ENCODE data around the gene MCL1. TPM values are rescaled to one million over a fixed set of nuclear protein-coding genes. Genes with fewer than 3 reads are reported as not detected.
"Not testable (repeated sequence)": the region's sequence is repeated elsewhere in the genome, so short reads cannot be mapped to it uniquely, and the experiment has no call there.

Gene MCL1
- total RNA-seq: 100 to 1,000 TPM; 228 to 237 (median 236) TPM

GRCh38 chr1:150579110-150579944 lies at the start of gene MCL1:
Gene MCL1 (minus strand): TSS chr1:150579610. CDS start chr1:150579530, 80 bp downstream.
- Mint-ChIP-seq H3K27me3 (ENCODE audit: low read depth) (no peaks in the 10 kb centered on the region), H3K4me3 (peak within 1 kb of the TSS; percentile 97), H3K36me3 (ENCODE audit: insufficient read depth) (peaks cover 46% of the 10 kb centered on the region), H3K4me1 (ENCODE audit: low read depth) (peaks cover 29% of the 10 kb centered on the region), H3K9me3 (no peaks in the 10 kb centered on the region)
- DNase-seq (peak; percentile 80), ATAC-seq (peak; percentile 87)

DNA sequence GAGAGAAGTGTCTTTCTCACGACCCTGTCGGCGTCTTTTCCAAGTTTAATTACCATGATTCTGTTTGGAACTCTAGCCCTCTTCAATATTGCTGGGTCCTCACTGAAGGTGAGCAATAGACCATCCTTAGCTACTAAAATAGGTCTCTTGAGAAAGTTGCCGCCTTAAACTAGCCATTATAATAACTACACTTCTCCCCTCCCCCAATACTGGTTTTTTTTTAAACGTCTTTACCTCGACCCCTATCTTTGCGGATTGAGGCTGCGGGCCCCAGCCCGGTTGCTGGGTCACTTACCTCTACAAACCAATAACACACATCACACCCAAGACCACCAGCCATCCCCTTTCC lies 49.3 kb upstream of the MCL1 start:
- Mint-ChIP-seq H3K27me3 (ENCODE audit: low read depth) (no peaks in the 10 kb centered on the region), H3K9me3 (no peaks in the 10 kb centered on the region), H3K4me1 (ENCODE audit: low read depth) (peaks cover 34% of the 10 kb centered on the region), H3K36me3 (ENCODE audit: insufficient read depth) (peaks cover 31% of the 10 kb centered on the region), H3K4me3 (no peak overlapping the region)
- no peak for DNase-seq
- ATAC-seq: no peak

DNA sequence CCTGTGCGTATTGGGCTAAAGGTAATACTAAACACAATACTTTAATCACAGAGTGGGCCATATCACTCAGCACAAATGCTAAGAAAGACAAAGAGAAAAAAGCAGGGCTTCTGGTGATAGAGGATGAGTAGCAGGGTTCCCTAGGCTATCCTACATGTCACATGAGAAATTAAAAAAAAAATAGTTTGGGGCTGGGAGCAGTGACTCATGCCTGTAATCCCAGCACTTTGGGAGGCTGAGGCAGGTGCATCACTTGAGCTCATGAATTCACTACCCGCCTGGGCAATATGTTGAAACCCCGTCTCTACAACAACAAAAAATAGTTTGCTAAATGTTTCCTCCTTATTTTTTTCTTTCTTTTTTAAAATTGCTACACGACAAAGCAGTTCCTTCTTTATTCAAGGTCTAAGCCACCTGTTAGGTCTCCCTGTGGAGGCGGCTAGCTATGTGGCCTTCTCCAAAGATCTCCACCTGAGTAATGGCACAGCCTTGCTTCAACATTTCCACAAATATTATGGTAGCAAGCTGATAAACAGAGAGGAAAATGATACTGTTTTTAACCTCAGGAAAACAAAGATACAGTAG lies 48.5 kb upstream of the MCL1 start:
- Mint-ChIP-seq H3K4me1 (ENCODE audit: low read depth) (peaks cover 40% of the 10 kb centered on the region), H3K27me3 (ENCODE audit: low read depth) (no peaks in the 10 kb centered on the region), H3K9me3 (no peaks in the 10 kb centered on the region), H3K4me3 (no peak overlapping the region), H3K36me3 (ENCODE audit: insufficient read depth) (peaks cover 36% of the 10 kb centered on the region)
- no peak for ATAC-seq
- DNase-seq: no peak

DNA sequence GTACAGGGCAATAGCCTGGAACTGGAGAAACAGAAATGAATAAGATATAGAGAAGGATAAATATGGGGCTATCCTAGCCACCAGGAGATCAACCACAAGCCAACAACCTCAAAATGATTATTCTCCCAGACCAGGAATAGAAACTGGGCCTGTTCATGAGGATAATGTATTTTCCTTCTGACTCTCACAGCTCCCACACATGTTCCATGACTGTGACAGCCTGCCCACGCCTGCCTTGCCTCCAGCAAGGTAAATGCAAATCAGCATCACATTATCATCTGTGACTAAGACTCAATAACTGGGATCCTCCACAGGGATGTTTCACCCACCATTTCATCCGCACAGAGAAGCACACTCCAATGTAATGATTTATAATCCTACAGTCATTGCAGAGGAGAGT lies 46.7 kb upstream of the MCL1 start:
- no peak for DNase-seq
- peaks cover 43% of the 10 kb centered on the region for H3K36me3 Mint-ChIP-seq (ENCODE audit: insufficient read depth)
- no peak for ATAC-seq
- no peaks in the 10 kb centered on the region for H3K9me3 Mint-ChIP-seq
- no peaks in the 10 kb centered on the region for H3K27me3 Mint-ChIP-seq (ENCODE audit: low read depth)
- H3K4me1 Mint-ChIP-seq (ENCODE audit: low read depth): peaks cover 56% of the 10 kb centered on the region
- no peak overlapping the region for H3K4me3 Mint-ChIP-seq

DNA sequence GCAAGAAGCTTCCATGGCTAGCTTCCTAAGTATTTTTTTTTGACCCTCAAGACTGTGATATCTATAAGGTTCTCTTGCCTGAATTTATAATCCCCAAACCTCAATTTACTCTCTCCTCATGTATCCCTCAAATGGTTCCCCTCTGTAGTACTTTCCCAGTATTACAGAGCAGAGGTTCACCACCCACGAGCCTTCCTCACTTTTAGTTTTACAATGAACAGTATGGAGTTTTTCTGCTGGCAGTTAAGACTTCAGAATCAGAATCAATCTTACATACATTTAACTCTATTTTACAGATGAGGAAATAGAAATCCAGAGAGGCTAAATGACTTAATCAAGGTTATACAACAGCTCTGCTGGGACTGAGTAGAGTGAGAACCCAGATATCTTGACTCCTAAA lies 45.1 kb upstream of the MCL1 start:
- not testable (repeated sequence) for H3K27me3 Mint-ChIP-seq (ENCODE audit: low read depth); DNase-seq; H3K9me3 Mint-ChIP-seq; ATAC-seq
- H3K36me3 Mint-ChIP-seq (ENCODE audit: insufficient read depth): peaks cover 51% of the 10 kb centered on the region
- H3K4me3 Mint-ChIP-seq: peak overlapping the region; percentile 59
- peaks cover 70% of the 10 kb centered on the region for H3K4me1 Mint-ChIP-seq (ENCODE audit: low read depth)

GRCh38 chr1:150624134-150624533 lies 44.7 kb upstream of the MCL1 start:
- DNase-seq; ATAC-seq; H3K27me3 Mint-ChIP-seq (ENCODE audit: low read depth); H3K9me3 Mint-ChIP-seq; H3K4me3 Mint-ChIP-seq: not testable (repeated sequence)
- Mint-ChIP-seq H3K36me3 (ENCODE audit: insufficient read depth) (peaks cover 55% of the 10 kb centered on the region), H3K4me1 (ENCODE audit: low read depth) (peaks cover 74% of the 10 kb centered on the region)

DNA sequence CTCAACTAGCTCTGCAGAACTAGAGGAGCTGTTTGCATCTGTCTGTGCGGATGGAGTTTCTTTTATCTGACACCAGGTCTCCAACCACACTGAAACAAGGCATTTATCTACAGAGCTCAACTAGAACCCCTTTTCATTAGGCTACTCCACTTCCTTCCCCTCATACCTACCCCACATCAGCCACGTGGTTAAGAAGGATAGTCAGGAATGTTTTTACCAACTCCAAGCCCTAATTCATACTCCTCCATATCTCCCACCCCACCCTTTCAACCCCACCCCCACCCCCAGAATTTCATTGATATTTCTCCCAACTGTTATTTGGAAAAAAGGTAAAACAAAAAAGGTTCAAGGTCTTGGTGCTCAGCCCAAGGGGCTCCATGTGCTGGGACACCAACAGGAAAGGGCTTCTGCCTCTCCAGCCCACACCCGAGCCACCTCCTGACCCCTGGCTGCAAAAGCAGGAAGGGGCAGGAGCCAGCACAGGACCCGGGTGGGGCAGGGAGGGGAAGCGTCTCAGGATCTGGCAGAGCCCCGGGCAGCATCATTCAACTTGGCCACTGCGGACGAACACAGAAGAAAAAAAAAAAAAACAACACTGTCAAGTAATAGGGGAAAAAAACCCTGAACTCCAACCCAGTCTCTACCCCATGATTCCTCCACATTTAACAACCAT lies 43.0 kb upstream of the MCL1 start:
- H3K36me3 Mint-ChIP-seq (ENCODE audit: insufficient read depth): peaks cover 52% of the 10 kb centered on the region
- peaks cover 70% of the 10 kb centered on the region for H3K4me1 Mint-ChIP-seq (ENCODE audit: low read depth)
- H3K4me3 Mint-ChIP-seq: no peak overlapping the region
- no peak for ATAC-seq
- H3K27me3 Mint-ChIP-seq (ENCODE audit: low read depth): no peaks in the 10 kb centered on the region
- no peak for DNase-seq
- no peaks in the 10 kb centered on the region for H3K9me3 Mint-ChIP-seq

DNA sequence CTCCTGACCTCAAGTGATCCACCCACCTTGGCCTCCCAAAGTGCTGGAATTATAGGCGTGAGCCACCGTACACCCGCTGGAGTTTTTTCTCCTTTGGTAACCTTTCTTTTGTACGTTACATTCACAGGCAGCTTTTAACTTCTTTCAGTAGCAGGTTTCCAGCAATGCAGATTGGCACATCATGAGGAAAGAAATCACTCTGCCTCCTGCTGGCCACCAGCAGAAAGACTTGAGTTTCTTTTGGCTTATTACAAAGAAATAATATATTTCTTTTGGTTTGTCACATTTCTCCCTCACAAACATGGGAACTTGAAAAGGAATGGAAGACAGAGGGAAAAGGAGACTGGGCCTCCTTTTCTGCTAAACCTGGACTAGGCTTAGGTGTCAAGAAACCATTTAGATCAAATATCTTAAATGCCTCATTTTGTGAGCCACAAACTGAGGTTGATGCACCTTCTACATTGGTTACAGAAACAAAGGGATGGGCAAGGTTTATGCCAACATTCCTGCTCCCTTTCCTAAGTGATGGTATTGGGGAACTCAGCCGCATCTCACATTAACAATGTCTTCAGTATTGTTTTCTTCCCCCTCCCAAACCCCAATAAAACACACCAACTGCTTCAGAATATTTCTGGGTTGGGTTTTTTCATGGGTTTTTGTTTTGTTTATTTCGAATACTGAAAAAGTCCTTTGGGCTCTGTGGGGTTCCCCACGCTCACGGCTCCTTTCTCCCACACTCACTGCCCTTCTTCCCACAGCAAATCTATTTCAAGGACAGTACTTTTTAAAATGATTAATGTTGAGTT lies 42.3 kb upstream of the MCL1 start:
- Mint-ChIP-seq H3K36me3 (ENCODE audit: insufficient read depth) (peaks cover 50% of the 10 kb centered on the region), H3K27me3 (ENCODE audit: low read depth) (no peaks in the 10 kb centered on the region), H3K4me1 (ENCODE audit: low read depth) (peaks cover 68% of the 10 kb centered on the region), H3K9me3 (no peaks in the 10 kb centered on the region), H3K4me3 (peak overlapping the region; percentile 50)
- DNase-seq: peak; percentile 62
- ATAC-seq: peak; percentile 32 to 51

DNA sequence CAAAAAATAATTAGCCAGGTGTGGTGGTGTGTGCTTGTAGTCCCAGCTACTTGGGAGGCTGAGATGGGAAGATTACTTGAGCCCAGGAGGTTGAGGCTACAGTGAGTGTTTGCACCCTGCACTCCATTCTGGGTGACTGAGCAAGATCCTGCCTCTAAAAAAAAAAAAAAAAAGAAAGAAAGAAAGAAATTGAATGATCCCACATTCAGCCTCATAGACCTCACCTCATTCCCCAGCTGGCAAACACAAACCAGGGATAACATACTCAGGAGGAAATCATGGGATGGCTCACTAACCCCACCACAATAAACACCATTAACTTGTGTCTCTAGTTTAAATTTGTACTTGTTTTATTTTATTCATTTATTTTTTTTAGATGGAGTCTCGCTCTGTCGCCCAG lies 41.5 kb upstream of the MCL1 start:
- ATAC-seq (no peak), DNase-seq (no peak)
- Mint-ChIP-seq H3K4me3 (no peak overlapping the region), H3K9me3 (no peaks in the 10 kb centered on the region), H3K36me3 (ENCODE audit: insufficient read depth) (peaks cover 52% of the 10 kb centered on the region), H3K27me3 (ENCODE audit: low read depth) (no peaks in the 10 kb centered on the region), H3K4me1 (ENCODE audit: low read depth) (peaks cover 71% of the 10 kb centered on the region)

- peaks cover 72% of the 10 kb centered on the region for H3K4me1 Mint-ChIP-seq (ENCODE audit: low read depth)
- DNase-seq (no peak), ATAC-seq (no peak)
- no peak overlapping the region for H3K4me3 Mint-ChIP-seq
- H3K27me3 Mint-ChIP-seq (ENCODE audit: low read depth): no peaks in the 10 kb centered on the region
- H3K36me3 Mint-ChIP-seq (ENCODE audit: insufficient read depth): peaks cover 49% of the 10 kb centered on the region
- H3K9me3 Mint-ChIP-seq: no peaks in the 10 kb centered on the region
These were observed 40.4 kb upstream of the MCL1 start for GRCh38 chr1:150619576-150620509.

- Mint-ChIP-seq H3K4me3 (peak overlapping the region; percentile 35), H3K27me3 (ENCODE audit: low read depth) (no peaks in the 10 kb centered on the region), H3K36me3 (ENCODE audit: insufficient read depth) (peaks cover 28% of the 10 kb centered on the region), H3K4me1 (ENCODE audit: low read depth) (peaks cover 69% of the 10 kb centered on the region), H3K9me3 (no peaks in the 10 kb centered on the region)
- ATAC-seq: no peak
- DNase-seq: no peak
These were observed 36.2 kb upstream of the MCL1 start for GRCh38 chr1:150615346-150616201.

GRCh38 chr1:150613061-150613920 lies 33.9 kb upstream of the MCL1 start:
- Mint-ChIP-seq H3K4me3 (peak overlapping the region; percentile 58), H3K4me1 (ENCODE audit: low read depth) (peaks cover 61% of the 10 kb centered on the region), H3K27me3 (ENCODE audit: low read depth) (no peaks in the 10 kb centered on the region), H3K9me3 (no peaks in the 10 kb centered on the region), H3K36me3 (ENCODE audit: insufficient read depth) (peaks cover 16% of the 10 kb centered on the region)
- DNase-seq (peak; percentile 38), ATAC-seq (peak; percentile 63 to 68)
